NB4 (cell line): ENCODE measurements around the gene SKIL.

Experiments used
- DNase-seq: peaks from one replicate; pipeline ENCODE4 v3.0.0; 2010; ENCODE audit warnings: low read depth
- H3K4me3 ChIP-seq: one replicate; pipeline ENCODE4 v1.5.1; 2011; ENCODE audit warnings: mild to moderate bottlenecking, low read depth, low read length, moderate library complexity
- MYC ChIP-seq: IDR thresholded peaks from 2 replicates; pipeline ENCODE4 v1.6.1; 2011; ENCODE audit warnings: low read depth, low read length
- POLR2A ChIP-seq: IDR thresholded peaks from 2 replicates; pipeline ENCODE4 v1.6.1; 2011; ENCODE audit warnings: mild to moderate bottlenecking; ENCODE audit not compliant: insufficient read length; ENCODE audit errors: extremely low read depth
- TF ChIP-seq, protein P1 (sequence below): IDR thresholded peaks from 2 replicates; pipeline ENCODE4 v1.6.1; 2011; ENCODE audit warnings: low read depth, low read length
- TF ChIP-seq, protein P2 (sequence below): IDR thresholded peaks from one replicate; pipeline ENCODE4 v1.5.1; 2012; ENCODE audit warnings: low read depth, low read length

Gene SKIL

DNA sequence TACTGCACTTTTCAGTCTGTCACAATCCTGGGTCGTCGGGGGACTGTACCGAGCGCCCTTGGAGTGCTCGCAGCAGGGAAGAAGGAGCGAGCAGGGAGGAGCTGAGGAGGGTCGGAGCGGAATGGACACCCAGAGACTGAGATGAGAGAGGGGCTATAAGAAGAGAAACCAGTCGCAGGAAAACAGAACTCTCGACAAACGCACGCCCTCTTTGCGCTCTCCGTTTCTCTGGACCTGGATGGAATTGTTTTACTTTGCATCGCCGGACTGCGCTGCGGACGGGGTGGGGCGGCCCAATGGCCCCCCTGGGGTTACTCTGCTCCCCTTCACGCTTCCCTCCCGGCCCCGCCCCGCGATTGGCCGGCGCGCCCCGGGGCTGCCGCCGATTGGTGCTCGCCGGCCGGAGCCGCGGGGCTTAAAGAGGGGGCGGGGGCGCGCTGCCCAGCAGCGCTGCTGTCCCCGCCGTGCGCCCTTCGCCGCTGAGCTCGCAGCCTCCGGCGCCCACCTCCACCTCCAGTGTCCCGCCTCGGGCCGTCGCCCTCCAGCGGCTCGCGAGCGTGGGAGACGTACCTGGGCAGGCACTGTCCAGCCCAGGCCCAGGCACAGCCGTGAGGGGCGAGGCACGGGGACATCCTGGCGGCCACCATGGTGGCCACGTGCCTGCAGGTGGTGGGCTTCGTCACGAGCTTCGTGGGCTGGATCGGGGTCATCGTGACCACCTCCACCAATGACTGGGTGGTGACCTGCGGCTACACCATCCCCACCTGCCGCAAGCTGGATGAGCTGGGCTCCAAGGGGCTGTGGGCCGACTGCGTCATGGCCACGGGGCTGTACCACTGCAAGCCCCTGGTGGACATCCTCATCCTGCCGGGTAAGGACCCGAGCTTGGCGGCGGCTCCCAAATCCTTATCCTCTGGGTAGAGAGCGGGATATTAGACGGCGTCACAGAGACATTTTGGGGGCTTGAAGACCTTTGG is 61.2 kb downstream of the SKIL start, which contains the start of gene CLDN11:
Gene CLDN11 (plus strand): TSS at position 447 of the 977 bp plus-strand sequence. CDS start 199 bp downstream, at position 646.
- no peak within 1 kb of the TSS for H3K4me3 ChIP-seq
- DNase-seq: no peak
- TF ChIP-seq, protein P1, sequence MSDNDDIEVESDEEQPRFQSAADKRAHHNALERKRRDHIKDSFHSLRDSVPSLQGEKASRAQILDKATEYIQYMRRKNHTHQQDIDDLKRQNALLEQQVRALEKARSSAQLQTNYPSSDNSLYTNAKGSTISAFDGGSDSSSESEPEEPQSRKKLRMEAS: no peak
- TF ChIP-seq MYC (no peak), POLR2A (no peak)
- TF ChIP-seq, protein P2, sequence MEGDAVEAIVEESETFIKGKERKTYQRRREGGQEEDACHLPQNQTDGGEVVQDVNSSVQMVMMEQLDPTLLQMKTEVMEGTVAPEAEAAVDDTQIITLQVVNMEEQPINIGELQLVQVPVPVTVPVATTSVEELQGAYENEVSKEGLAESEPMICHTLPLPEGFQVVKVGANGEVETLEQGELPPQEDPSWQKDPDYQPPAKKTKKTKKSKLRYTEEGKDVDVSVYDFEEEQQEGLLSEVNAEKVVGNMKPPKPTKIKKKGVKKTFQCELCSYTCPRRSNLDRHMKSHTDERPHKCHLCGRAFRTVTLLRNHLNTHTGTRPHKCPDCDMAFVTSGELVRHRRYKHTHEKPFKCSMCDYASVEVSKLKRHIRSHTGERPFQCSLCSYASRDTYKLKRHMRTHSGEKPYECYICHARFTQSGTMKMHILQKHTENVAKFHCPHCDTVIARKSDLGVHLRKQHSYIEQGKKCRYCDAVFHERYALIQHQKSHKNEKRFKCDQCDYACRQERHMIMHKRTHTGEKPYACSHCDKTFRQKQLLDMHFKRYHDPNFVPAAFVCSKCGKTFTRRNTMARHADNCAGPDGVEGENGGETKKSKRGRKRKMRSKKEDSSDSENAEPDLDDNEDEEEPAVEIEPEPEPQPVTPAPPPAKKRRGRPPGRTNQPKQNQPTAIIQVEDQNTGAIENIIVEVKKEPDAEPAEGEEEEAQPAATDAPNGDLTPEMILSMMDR: no peak

DNA sequence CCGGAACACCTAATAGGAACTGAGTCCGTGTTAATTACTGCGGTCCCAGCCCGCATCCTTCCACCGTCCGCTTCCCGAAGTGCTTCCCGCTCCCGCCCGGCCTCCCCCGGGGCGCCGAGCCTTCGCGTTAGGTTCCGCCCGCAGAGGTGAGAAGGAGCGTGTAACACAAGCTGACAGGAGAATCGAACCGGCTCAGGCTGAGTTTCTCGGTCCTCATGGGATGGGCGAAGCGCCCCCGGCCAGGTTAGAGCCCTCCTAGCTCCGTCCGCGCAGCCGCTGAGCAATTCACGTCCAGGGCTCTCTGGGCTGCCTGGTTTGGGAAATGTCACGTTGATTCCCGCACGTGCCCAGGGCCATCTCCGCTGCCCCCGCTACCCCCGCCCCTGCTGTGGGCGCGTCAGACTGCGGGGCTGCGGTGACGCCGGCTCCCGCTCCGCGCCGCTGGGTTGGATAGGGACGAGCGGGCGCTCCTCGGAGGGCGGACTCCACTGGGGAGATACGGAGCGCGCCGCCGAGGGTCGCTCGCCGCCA is 62.1 kb downstream of the SKIL start:
- no peak overlapping the region for H3K4me3 ChIP-seq
- DNase-seq: no peak

DNA sequence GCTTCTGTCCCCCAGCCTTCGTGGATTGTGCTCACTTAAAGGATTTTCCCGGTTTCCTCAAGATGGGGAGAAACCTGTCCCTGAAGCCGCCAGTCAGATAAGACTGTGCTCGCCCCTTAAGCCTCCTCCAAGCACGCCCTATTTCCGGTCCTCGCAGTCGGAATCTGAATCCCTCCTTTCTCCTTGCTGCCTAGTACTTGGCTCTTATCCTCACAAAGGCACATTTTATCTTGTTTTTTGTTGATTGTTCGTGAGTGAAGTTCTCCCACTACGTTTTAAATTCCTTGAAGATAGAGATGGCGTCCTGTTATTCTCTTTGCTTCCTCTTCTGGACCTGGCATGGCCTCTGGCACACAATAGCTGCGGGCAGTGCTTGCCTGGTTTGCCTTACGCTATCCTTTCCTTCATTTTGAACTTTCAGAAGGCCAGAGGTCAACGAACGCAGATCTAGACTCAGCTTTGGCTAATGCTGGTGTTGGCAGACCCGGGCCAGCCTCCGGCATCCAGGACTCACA is 62.8 kb downstream of the SKIL start:
- H3K4me3 ChIP-seq: no peak overlapping the region
- TF ChIP-seq POLR2A: no peak
- no peak for TF ChIP-seq MYC
- TF ChIP-seq, protein P2: no peak
- TF ChIP-seq, protein P1: no peak
- DNase-seq: no peak

More for the DNA sequence above, 62.1 kb downstream of the SKIL start:
- no peak for TF ChIP-seq MYC
- TF ChIP-seq, protein P2: no peak

DNA sequence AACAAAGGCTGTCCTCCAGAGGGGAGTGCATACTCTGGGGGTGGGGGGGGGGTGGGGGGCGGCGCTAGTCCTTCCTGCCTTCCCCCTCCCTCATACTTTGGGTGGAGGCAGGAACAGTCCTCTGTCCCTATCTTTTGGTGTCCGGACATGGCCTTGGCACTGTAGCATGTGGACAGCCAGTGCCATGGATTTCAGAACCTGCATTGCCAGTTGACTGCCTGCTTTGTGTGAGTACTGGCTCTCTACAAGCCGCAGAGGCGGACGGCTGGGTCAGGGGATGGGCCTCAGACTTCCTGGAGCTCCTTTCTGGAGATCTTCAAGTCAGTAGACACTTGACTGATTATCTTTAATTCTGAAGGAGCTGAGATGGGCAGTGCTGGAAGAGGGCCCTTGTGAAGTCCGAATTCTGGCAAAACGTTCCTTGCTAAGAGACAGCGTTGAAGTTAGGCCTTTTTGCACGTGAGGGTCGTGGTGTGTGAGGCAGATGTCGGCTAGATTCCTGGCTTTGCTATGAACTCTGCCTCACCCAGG is 63.7 kb downstream of the SKIL start:
- H3K4me3 ChIP-seq: no peak overlapping the region
- no peak for DNase-seq
- no peak for TF ChIP-seq POLR2A
- TF ChIP-seq MYC: no peak
- TF ChIP-seq, protein P2: no peak
- TF ChIP-seq, protein P1: no peak

DNA sequence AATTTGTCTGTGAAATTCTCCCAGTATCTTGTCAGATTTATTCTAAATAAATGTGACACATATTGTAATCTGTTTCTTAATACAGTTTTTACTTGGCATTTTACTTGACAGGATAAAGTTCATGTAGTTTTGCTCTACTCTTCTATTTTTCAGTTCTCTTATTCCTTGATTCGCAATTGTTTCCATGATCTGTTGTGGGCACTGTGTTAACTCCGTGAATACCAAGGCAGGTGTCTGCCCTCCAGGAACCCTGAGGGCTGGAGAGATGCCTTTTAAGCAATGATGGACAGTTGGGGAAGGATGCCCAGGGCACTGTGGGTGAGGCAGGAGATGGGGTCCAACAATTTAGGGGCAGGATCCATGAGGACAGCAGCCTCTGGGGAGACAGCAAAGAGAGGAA is 64.2 kb downstream of the SKIL start:
- TF ChIP-seq MYC (no peak), POLR2A (no peak)
- TF ChIP-seq, protein P2: no peak
- TF ChIP-seq, protein P1: no peak
- DNase-seq: no peak
- H3K4me3 ChIP-seq: no peak overlapping the region
